Cardiac ventricle fibroblast (primary cell): Measurements from ENCODE around the gene HIC1. TPM values are rescaled to one million over a fixed set of nuclear protein-coding genes. Genes with fewer than 3 reads are reported as not detected.

Source experiments
- total RNA-seq: library from RNA; depleted of rRNA; stranded (reverse); fragments of >200 nt; gene quantifications from 2 replicates; pipeline ENCODE4 v1.2.3, GENCODE V29; 2015

Gene HIC1, protein sequence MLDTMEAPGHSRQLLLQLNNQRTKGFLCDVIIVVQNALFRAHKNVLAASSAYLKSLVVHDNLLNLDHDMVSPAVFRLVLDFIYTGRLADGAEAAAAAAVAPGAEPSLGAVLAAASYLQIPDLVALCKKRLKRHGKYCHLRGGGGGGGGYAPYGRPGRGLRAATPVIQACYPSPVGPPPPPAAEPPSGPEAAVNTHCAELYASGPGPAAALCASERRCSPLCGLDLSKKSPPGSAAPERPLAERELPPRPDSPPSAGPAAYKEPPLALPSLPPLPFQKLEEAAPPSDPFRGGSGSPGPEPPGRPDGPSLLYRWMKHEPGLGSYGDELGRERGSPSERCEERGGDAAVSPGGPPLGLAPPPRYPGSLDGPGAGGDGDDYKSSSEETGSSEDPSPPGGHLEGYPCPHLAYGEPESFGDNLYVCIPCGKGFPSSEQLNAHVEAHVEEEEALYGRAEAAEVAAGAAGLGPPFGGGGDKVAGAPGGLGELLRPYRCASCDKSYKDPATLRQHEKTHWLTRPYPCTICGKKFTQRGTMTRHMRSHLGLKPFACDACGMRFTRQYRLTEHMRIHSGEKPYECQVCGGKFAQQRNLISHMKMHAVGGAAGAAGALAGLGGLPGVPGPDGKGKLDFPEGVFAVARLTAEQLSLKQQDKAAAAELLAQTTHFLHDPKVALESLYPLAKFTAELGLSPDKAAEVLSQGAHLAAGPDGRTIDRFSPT
- total RNA-seq, result 49.2 and 51.7 TPM in 2 replicates

DNA sequence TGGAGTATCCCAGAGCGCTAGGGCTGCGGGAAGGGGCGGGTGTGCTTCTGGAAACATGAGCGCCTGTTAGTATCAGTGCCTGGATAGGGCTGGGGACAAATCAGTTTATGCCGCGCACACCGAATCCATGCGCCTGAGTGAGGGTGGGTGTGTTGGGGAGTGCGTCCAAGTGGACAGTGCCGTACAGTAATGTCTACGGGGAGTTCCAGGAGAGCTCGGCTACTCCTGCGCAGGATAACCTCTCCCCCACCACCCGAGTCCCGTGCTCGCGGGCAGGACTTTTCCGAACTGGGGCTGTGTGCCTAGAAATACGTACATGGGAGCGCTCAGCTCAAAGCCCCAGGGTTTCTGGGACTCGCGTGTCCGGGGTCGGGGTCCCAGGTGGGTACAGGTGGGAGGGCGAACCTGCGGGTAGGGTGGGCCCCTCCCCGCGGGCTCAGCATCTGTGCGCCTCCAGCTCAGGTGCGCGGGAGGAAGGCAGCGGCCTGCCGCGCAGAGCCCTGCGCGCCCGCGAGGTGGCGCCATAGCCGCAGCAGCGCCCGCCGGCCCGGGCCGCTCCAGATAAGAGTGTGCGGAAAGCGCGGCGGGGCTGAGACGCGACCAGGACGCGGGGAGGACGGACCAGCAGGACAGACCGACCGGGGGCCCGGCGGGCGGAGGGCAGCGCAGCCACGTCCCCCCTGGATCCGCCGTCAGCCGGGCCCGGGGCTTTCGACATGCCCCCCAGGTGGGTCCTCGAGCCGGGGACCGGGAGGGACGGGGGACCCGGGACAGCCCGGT, at the start of gene HIC1:
Gene HIC1 (plus strand): TSS at position 592 of the 780 bp plus-strand sequence. CDS start 1,588 bp downstream, outside the sequence.

DNA sequence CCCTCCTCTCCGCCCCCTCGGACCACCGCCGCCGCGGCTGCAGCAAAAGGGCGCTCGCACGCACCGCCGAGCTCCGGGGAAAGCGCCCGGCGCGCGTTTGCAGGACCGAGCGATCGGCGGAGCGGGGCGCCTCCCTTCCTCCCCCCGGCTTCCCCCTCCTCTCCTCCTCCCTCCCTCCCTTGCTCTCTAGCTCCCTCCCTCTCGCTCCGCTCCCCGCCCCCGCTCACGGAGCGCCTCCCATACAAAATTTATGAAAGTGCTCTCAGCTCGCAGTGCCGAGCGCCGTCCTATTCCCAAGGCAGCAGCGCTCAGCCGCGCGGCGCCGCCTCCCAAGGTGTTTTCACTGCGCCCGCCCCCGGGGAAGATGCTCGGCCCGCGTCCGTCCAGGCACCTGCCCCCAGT, 29.7 kb upstream of the HIC1 start, which contains the start of gene RTN4RL1:
Gene RTN4RL1 (minus strand): TSS at position 115 of the 402 bp plus-strand sequence. CDS start 469 bp downstream, outside the sequence.

DNA sequence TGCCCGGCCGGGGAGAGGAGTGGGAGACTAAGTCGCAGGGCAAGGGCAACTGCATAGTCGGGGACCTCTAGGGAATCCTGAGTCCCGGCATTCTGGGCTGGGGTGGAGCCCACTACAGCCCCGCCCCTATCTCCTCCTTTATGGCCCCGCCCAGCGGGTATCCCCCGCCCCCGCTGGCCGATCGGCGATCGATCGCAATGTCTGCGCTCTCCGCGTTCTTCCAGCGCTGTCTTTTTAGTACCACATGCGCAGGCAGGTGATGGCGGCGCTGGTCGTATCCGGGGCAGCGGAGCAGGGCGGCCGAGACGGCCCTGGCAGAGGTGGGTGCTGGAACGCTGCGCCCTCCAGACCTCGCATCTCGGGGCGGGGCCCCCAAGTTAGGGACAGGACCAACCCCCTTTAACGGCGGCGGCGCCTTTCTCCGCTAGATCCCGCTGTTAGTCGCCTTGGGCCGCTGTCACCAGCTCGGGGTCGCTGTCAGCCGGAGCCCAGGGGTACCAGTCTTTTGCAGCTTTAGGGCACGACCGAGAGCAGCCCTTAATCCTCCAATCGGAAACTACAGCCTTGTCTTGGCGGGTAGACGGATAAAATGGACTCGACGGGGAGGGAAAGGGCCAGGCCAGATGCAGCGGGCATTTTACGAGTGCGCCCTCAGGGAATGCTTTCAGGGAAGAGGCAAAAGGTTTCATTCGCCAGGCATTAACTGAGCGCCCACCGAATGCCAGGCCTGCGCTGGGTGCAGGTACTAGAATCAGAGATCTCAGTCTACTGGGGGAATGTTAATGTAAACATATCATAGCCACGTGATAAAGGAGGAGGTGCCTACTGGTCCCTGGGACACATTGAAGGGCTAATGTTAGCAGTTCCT, 24.8 kb upstream of the HIC1 start, which contains the start of gene DPH1:
Gene DPH1 (plus strand): TSS at position 243 of the 868 bp plus-strand sequence. CDS start 17 bp downstream, at position 260.

DNA sequence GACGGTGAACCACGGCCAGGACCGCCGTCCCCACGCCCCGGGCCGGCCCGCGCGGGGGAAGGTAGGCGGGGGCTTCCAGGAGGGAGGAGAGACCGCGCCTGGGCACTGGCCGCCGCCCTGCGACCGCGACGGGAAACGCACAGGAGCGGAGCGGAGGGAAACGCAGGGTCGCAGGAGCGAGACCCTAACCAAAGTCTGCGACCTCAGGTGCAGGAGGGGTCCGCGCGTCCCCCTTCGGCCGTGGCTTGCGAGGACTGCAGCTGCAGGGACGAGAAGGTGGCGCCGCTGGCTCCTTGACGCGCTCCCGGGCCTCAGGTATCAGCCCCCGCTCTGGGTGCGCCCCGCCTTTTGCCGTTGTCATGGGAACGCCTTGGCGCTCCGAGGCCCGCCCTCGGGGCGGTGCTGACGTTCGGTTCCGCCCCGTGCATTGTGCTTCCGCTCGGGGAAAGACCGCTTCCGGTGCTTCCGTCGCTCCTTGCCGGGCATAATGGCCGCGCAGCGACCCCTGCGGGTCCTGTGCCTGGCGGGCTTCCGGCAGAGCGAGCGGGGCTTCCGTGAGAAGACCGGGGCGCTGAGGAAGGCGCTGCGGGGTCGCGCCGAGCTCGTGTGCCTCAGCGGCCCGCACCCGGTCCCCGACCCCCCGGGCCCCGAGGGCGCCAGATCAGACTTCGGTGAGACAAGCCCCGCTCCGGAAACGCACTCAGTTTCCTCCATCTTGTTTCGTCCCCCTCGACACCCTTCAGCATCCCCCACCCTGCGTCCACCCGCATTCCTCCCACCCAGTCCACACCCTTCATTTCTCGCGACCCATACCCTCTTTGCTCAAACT, 13.1 kb upstream of the HIC1 start, which contains the start of gene OVCA2:
Gene OVCA2 (plus strand): TSS at position 462 of the 829 bp plus-strand sequence. CDS start 26 bp downstream, at position 488.

Other genes with a start within 250 kb of the HIC1 start
- gene SMYD4, start 225.2 kb upstream of the HIC1 start, total RNA-seq, result 5.6 and 6.1 TPM in 2 replicates
- 26.0 and 26.8 TPM in 2 replicates for gene RPA1, start 225.1 kb upstream of the HIC1 start, total RNA-seq
- 2.6 and 4.8 TPM in 2 replicates for gene RTN4RL1, start 29.8 kb upstream of the HIC1 start, total RNA-seq
- gene DPH1, start 24.9 kb upstream of the HIC1 start, total RNA-seq, result 22.2 and 25.2 TPM in 2 replicates
- 26.9 and 48.5 TPM in 2 replicates for gene OVCA2, start 13.1 kb upstream of the HIC1 start, total RNA-seq
- 50.3 and 68.3 TPM in 2 replicates for gene SMG6, start 248.7 kb downstream of the HIC1 start, total RNA-seq
- 18.5 and 26.4 TPM in 2 replicates for gene SRR, start 248.8 kb downstream of the HIC1 start, total RNA-seq